Liver (tissue), 3 donors: ENCODE measurements around the gene ARHGAP23.
"Not testable (repeated sequence)": the region's sequence is repeated elsewhere in the genome, so short reads cannot be mapped to it uniquely, and the experiment has no call there.

Source experiments
- CTCF ChIP-seq: fragments of 150-350 bp; IDR thresholded peaks from 2 replicates; pipeline ENCODE4 v1.5.1; 2017; ENCODE audit warnings: improper control_type of control experiment, low read depth, low read length; ENCODE audit not compliant: missing input control
- FOXA1 ChIP-seq: IDR thresholded peaks from 2 replicates; pipeline ENCODE4 v1.6.1; 2016; ENCODE audit warnings: antibody characterized with exemption
- GABPA ChIP-seq, 2 donors: IDR thresholded peaks in 1 of 2; conservative IDR thresholded peaks in 1 of 2; 2 replicates each; pipeline ENCODE4 v1.6.1; 2016; ENCODE audit warnings: antibody characterized with exemption in 2 of 2, mild to moderate bottlenecking in 1 of 2, moderate library complexity in 1 of 2
- REST ChIP-seq: IDR thresholded peaks from 2 replicates; pipeline ENCODE4 v1.6.1; 2016; ENCODE audit warnings: antibody characterized with exemption, mild to moderate bottlenecking
- donor health status: healthy.
- donor health status: healthy.

GRCh38 chr17:38499230-38499629, 71.0 kb downstream of the ARHGAP23 start:
- not testable (repeated sequence) for TF ChIP-seq CTCF; GABPA (IDR thresholded peaks at IDR 0.05 in 1 of 2, conservative IDR thresholded peaks at IDR 0.05 in 1 of 2); REST; FOXA1
